Keratinocyte (primary cell): ENCODE data around the gene SLC25A15. TPM values are rescaled to one million over a fixed set of nuclear protein-coding genes. Genes with fewer than 3 reads are reported as not detected.

Experiments used
- DNase-seq: peaks from one replicate; pipeline ENCODE4 v3.0.0-alpha.2; 2011; ENCODE audit warnings: low read depth, missing footprints, low spot score
- FAIRE-seq: peaks from 2 replicates; lab custom pipeline; 2011; peaks lifted over from hg19 to GRCh38; lab: Jason Lieb, UNC
- H2AFZ ChIP-seq: 2 replicates; pipeline ENCODE4 v1.6.0; 2012; ENCODE audit warnings: low read length, control low read depth, inconsistent platforms; ENCODE audit not compliant: control insufficient read depth
- H3K27ac ChIP-seq: 2 replicates; pipeline ENCODE4 v1.5.1; 2011; ENCODE audit warnings: low read length; ENCODE audit not compliant: control insufficient read depth, insufficient read depth
- H3K27me3 ChIP-seq: 3 replicates; pipeline ENCODE4 v1.6.0; 2011; ENCODE audit warnings: low read length; ENCODE audit not compliant: control insufficient read depth, insufficient read depth; ENCODE audit errors: extremely low read depth
- H3K36me3 ChIP-seq, 2 experiments: 2 replicates in 1 of 2; 3 replicates in 1 of 2; pipeline ENCODE4 v1.5.1; 2011; ENCODE audit warnings: low read length in 2 of 2, mild to moderate bottlenecking in 1 of 2; ENCODE audit not compliant: control insufficient read depth in 2 of 2, insufficient read depth in 2 of 2; ENCODE audit errors: extremely low read depth in 1 of 2
- H3K4me1 ChIP-seq: 3 replicates; pipeline ENCODE4 v1.5.1; 2011; ENCODE audit warnings: low read length; ENCODE audit not compliant: control insufficient read depth, insufficient read depth; ENCODE audit errors: extremely low read depth
- H3K4me2 ChIP-seq: 3 replicates; pipeline ENCODE4 v1.6.0; 2011; ENCODE audit warnings: low read depth, low read length; ENCODE audit not compliant: control insufficient read depth, insufficient read depth; ENCODE audit errors: extremely low read depth
- H3K4me3 ChIP-seq, 3 experiments: fragments of 200-600 bp in 1 of 3; sonication (generic) in 1 of 3; 2 replicates in 2 of 3; 3 replicates in 1 of 3; pipeline ENCODE4 v1.5.1; 2011 to 2016; ENCODE audit warnings: low read length in 3 of 3, mild to moderate bottlenecking in 3 of 3, control low read depth in 2 of 3, inconsistent platforms in 1 of 3, low read depth in 1 of 3, mixed read lengths in 1 of 3, mixed run types in 1 of 3, moderate library complexity in 1 of 3; ENCODE audit not compliant: control insufficient read depth in 2 of 3, insufficient read depth in 2 of 3; ENCODE audit errors: extremely low read depth in 1 of 3
- H3K79me2 ChIP-seq: 2 replicates; pipeline ENCODE4 v1.6.0; 2012; ENCODE audit warnings: low read length; ENCODE audit not compliant: control insufficient read depth, insufficient read depth
- H3K9ac ChIP-seq: 3 replicates; pipeline ENCODE4 v1.6.0; 2011; ENCODE audit warnings: low read length; ENCODE audit not compliant: control insufficient read depth, insufficient read depth; ENCODE audit errors: extremely low read depth
- H3K9me1 ChIP-seq: 3 replicates; pipeline ENCODE4 v1.6.0; 2011; ENCODE audit warnings: low read length; ENCODE audit not compliant: control insufficient read depth, insufficient read depth; ENCODE audit errors: extremely low read depth
- H3K9me3 ChIP-seq: 2 replicates; pipeline ENCODE4 v1.5.1; 2012; ENCODE audit warnings: low read depth, low read length; ENCODE audit not compliant: control insufficient read depth
- H4K20me1 ChIP-seq: 3 replicates; pipeline ENCODE4 v1.6.0; 2011; ENCODE audit warnings: low read length; ENCODE audit not compliant: control insufficient read depth, insufficient read depth; ENCODE audit errors: extremely low read depth
- CTCF ChIP-seq, 3 experiments: IDR thresholded peaks in 1 of 3; conservative IDR thresholded peaks in 1 of 3; optimal IDR thresholded peaks in 1 of 3; 2 replicates in 2 of 3; 3 replicates in 1 of 3; pipeline versions ENCODE3 to v1.5.1; 2011; ENCODE audit warnings: low read length in 3 of 3, mild to moderate bottlenecking in 3 of 3, moderate library complexity in 2 of 3, control low read depth in 1 of 3, inconsistent platforms in 1 of 3; ENCODE audit not compliant: insufficient read depth in 2 of 3; ENCODE audit errors: extremely low read depth in 1 of 3
- EZH2 ChIP-seq: IDR thresholded peaks from one replicate; pipeline ENCODE4 v1.6.1; 2012; ENCODE audit warnings: inconsistent platforms, mild to moderate bottlenecking, low read length, moderate library complexity
- dilution Hi-C: fragments of 300-500 bp; cut with MboI; formaldehyde crosslinking; loops from one replicate; pipeline ENCODE4 v1.7.0; 2020; ENCODE audit warnings: low sequenced_read_pairs; ENCODE audit not compliant: extremely low pct_ligation_motif_present
- polyA plus RNA-seq, 5 experiments: library from polyadenylated mRNA; depleted of rRNA in 3 of 5; stranded (reverse) in 3 of 5; stranded (forward) in 1 of 5; unstranded in 1 of 5; fragments of >200 nt; gene quantifications; 1 replicate in 1 of 5; 2 replicates in 3 of 5; 3 replicates in 1 of 5; pipeline versions ENCODE4 v1.2.1 to v1.2.3, GENCODE V29; 2011 to 2012; ENCODE audit warnings: missing spikeins in 2 of 5, low read depth in 1 of 5, low replicate concordance in 1 of 5

Gene SLC25A15
- polyA plus RNA-seq, 1 donor (not counting 4 experiments of a cell fraction or from before 2014, with no cell fraction given) = 13.1 TPM

DNA sequence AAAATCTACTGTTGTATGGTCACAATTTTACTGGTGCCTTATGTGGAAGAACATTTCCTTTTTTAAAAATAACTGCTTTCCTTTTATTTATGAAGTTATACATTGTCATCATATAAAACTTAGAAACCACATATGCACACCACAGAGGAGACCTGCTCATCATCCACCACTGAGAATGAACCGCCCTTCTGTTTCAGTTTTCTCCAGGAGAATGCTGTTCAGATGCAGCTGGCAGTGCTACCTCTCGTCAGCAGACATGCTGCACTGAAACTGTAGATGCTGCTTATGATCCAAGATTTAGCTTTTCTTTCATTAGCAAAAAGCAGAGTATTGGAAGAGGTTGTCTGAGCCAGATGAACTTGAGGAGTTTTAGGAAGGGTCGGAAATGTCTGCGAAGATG, 10.1 kb downstream of the SLC25A15 start:
- Histone ChIP-seq H3K27ac (no peak overlapping the region), H3K9me1 (no peaks in the 10 kb centered on the region), H3K9ac (no peak overlapping the region), H3K27me3 (no peaks in the 10 kb centered on the region), H3K36me3 (peaks cover 10 to 13% of the 10 kb centered on the region in 2 experiments), H3K9me3 (no peaks in the 10 kb centered on the region), H4K20me1 (no peaks in the 10 kb centered on the region), H3K4me2 (no peak overlapping the region), H3K79me2 (peaks cover 2% of the 10 kb centered on the region), H3K4me1 (no peaks in the 10 kb centered on the region), H3K4me3 (no peak overlapping the region), H2AFZ (no peak overlapping the region)
- dilution Hi-C loops = no loop called here
- DNase-seq = no peak
- FAIRE-seq = no peak
- TF ChIP-seq EZH2 = no peak
- TF ChIP-seq CTCF (optimal IDR thresholded peaks at IDR 0.05 in 1 of 3, IDR thresholded peaks at IDR 0.05 in 1 of 3, conservative IDR thresholded peaks at IDR 0.05 in 1 of 3; ENCODE audit: extremely low read depth in 1 of 3, insufficient read depth in 2 of 3, low read length in 3 of 3) = no peak

DNA sequence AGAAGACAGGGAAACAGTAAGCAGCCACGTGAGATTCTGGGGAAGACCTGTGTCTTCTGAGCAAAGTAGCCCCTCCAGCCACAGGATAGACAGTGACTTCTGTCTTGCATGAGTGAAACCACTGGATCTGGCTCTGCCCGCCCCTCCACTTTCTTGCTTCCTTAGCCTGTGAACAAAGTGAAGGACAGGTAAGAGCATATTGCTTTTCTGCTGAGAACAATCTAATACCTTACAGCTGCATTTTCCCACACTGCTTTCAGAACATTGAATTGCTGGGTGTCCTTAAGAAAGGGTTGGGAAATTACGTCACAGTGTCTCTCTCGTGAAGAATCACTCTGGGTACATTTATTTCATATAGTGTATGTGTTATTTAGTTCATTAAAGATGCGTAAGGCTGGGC, 11.1 kb downstream of the SLC25A15 start:
- no peak for DNase-seq
- dilution Hi-C loops = no loop called here
- Histone ChIP-seq H3K79me2 (peaks cover 2% of the 10 kb centered on the region), H4K20me1 (no peaks in the 10 kb centered on the region), H3K36me3 (peaks cover 10 to 13% of the 10 kb centered on the region in 2 experiments), H2AFZ (no peak overlapping the region), H3K4me1 (no peaks in the 10 kb centered on the region), H3K4me2 (no peak overlapping the region), H3K27me3 (no peaks in the 10 kb centered on the region), H3K27ac (no peak overlapping the region), H3K9me1 (no peaks in the 10 kb centered on the region), H3K9me3 (no peaks in the 10 kb centered on the region), H3K4me3 (no peak overlapping the region), H3K9ac (no peak overlapping the region)
- FAIRE-seq = no peak
- TF ChIP-seq EZH2 (no peak), CTCF (optimal IDR thresholded peaks at IDR 0.05 in 1 of 3, IDR thresholded peaks at IDR 0.05 in 1 of 3, conservative IDR thresholded peaks at IDR 0.05 in 1 of 3; ENCODE audit: extremely low read depth in 1 of 3, insufficient read depth in 2 of 3, low read length in 3 of 3) (no peak)
